T1000 (cell line): ENCODE data around the gene AKR1C2.
"Not testable (repeated sequence)": the region's sequence is repeated elsewhere in the genome, so short reads cannot be mapped to it uniquely, and the experiment has no call there.

Experiments used
- DNase-seq: peaks from one replicate; lab custom pipeline; 2025; ENCODE audit warnings: mixed read lengths; lab: John Stamatoyannopoulos, UW

AKR1C2 gene

GRCh38 chr10:5023177-5023805 is 19.6 kb upstream of the AKR1C2 start:
- no peak for DNase-seq

- not testable (repeated sequence) for DNase-seq
Observed at GRCh38 chr10:5021624-5022290, 18.1 kb upstream of the AKR1C2 start.

- DNase-seq = not testable (repeated sequence)
Observed at GRCh38 chr10:5019770-5020612, 16.3 kb upstream of the AKR1C2 start.

- not testable (repeated sequence) for DNase-seq
Observed at GRCh38 chr10:5018671-5019277, 15.1 kb upstream of the AKR1C2 start.

- no peak for DNase-seq
Observed at GRCh38 chr10:5018134-5018533, 14.5 kb upstream of the AKR1C2 start.

- no peak for DNase-seq
Observed at GRCh38 chr10:5014936-5015335, 11.3 kb upstream of the AKR1C2 start.

- not testable (repeated sequence) for DNase-seq
Observed at GRCh38 chr10:5014200-5014910, 10.7 kb upstream of the AKR1C2 start.

GRCh38 chr10:5013385-5013784 is 9.7 kb upstream of the AKR1C2 start:
- no peak for DNase-seq

- DNase-seq = no peak
Observed at GRCh38 chr10:5012595-5012994, 8.9 kb upstream of the AKR1C2 start.

- DNase-seq = not testable (repeated sequence)
Observed at GRCh38 chr10:5011392-5011791, 7.7 kb upstream of the AKR1C2 start.

- not testable (repeated sequence) for DNase-seq
Observed at GRCh38 chr10:5010043-5010442, 6.4 kb upstream of the AKR1C2 start.

GRCh38 chr10:5008857-5009548 is 5.3 kb upstream of the AKR1C2 start:
- not testable (repeated sequence) for DNase-seq

GRCh38 chr10:5004501-5004900 is 844 bp upstream of the AKR1C2 start:
- DNase-seq = not testable (repeated sequence)

GRCh38 chr10:5004030-5004385 is 351 bp upstream of the AKR1C2 start:
- not testable (repeated sequence) for DNase-seq

GRCh38 chr10:5002013-5002727 is 1.5 kb downstream of the AKR1C2 start:
- DNase-seq = no peak

- no peak for DNase-seq
Observed at GRCh38 chr10:4998671-4999070, 5.0 kb downstream of the AKR1C2 start.

GRCh38 chr10:4994260-4994659 is 9.4 kb downstream of the AKR1C2 start:
- not testable (repeated sequence) for DNase-seq

- DNase-seq = not testable (repeated sequence)
Observed at GRCh38 chr10:4992564-4992963, 11.1 kb downstream of the AKR1C2 start.

- DNase-seq = not testable (repeated sequence)
Observed at GRCh38 chr10:4991463-4991862, 12.2 kb downstream of the AKR1C2 start.

GRCh38 chr10:4990217-4990616 is 13.4 kb downstream of the AKR1C2 start:
- no peak for DNase-seq
